Neuron (in vitro differentiated cells): ENCODE results near the gene NOD2.

Source experiments
- H2AFZ ChIP-seq: one replicate; pipeline ENCODE4 v1.6.1; 2013; ENCODE audit warnings: low read depth, mild to moderate bottlenecking, inconsistent platforms, low read length, moderate library complexity
- H3K27me3 ChIP-seq: one replicate; pipeline ENCODE4 v1.6.1; 2013; ENCODE audit warnings: low read length; ENCODE audit not compliant: insufficient read depth
- H3K36me3 ChIP-seq: one replicate; pipeline ENCODE4 v1.6.1; 2013; ENCODE audit warnings: low read length; ENCODE audit not compliant: insufficient read depth
- H3K4me1 ChIP-seq: one replicate; pipeline ENCODE4 v1.6.1; 2013; ENCODE audit warnings: low read length; ENCODE audit not compliant: insufficient read depth
- H3K4me3 ChIP-seq: 2 replicates; pipeline ENCODE4 v1.5.1; 2013; ENCODE audit warnings: mild to moderate bottlenecking, low read length, moderate library complexity
- H3K9me3 ChIP-seq: one replicate; pipeline ENCODE4 v1.6.1; 2013; ENCODE audit warnings: low read length

Gene NOD2

DNA sequence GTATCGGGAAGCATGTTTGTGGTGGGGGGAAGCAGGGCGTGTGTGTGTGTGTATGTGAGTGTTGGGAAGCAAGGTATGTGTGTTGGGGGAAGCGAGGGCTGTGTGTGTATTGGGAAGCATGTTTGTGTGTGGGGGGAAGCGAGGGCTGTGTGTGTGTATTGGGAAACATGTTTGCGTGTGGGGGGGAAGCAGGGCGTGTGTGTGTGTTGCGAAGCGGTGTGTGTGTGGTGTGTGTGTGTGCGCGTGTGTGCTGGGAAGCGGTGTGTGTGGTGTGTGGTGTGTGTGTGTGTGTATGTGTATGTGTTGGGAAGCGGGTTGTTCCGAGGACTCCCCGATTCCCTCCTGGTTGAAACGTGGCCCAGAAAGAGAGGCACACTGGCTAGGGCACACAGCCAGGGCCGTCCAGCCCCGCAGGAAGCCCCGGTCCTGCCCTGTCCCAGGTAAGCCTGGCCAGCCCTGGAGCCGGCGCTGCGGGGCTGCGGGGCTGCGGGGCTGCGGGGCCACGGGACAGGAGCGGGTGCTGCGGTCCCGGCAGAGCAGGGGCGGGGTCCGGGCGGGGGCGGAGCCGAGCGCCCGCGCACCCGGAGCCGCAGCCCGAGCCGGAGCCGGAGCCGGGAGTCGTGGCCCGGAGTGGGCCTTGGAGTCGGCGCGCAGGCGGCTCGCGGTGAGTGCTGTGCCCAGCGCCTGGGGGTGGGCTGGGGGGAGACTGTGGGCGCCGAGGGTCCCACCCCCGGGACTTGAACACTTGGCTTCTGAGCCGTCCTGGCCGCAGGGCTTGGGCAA, at the start of gene NOD2:
Gene NOD2, plus strand, starts transcription at position 608 of the 783 bp plus-strand sequence. CDS start 5,890 bp downstream, outside the sequence.
- Histone ChIP-seq H3K4me1 (no peaks in the 10 kb centered on the region), H3K4me3 (no peak within 1 kb of the TSS), H3K27me3 (peaks cover 39% of the 10 kb centered on the region), H2AFZ (no peak within 1 kb of the TSS), H3K36me3 (no peaks in the 10 kb centered on the region), H3K9me3 (no peaks in the 10 kb centered on the region)

DNA sequence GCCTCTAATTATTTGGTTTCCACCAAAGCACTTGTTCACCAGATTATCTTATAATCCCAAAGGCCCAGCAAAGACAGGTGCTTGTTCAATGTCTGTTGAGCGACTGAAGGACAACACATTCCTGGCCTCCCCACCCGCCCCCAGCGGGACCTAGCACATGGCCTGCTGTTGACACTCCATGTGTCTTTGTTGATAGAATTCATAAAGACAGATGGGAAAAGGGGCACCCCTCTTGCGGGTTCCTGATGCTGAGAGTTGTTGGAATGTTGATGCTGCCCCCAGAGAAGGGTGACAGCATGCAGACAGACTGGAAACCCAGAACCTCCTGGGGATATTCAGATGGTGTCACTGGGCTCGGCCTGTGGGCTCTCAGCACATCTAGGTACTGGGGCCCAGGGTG, 49.2 kb upstream of the NOD2 start:
- Histone ChIP-seq H2AFZ (no peak overlapping the region), H3K4me3 (no peak overlapping the region), H3K9me3 (no peaks in the 10 kb centered on the region), H3K36me3 (no peaks in the 10 kb centered on the region), H3K4me1 (peaks cover 17% of the 10 kb centered on the region), H3K27me3 (no peaks in the 10 kb centered on the region)

DNA sequence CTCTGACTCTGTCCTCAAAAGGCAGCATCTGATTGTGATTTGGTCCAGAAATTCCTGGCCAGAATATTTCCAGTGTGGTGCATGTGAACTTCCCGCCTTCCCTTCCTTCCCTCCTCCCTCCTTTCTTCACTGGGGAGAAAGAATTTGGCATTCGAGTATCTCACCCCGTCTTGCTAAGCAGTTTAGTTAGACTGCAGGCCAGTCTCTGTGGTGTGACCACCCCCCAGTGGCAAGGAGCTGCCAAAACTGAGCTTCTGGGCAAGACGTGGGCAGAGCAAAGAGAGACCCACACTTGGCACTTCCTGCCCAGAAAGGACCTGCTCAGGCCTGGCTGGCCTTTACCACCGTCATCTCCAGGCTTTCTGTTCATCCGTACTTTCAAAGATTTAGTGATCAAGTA, 48.7 kb upstream of the NOD2 start:
- H3K36me3 ChIP-seq, result no peaks in the 10 kb centered on the region
- H3K4me1 ChIP-seq, result peaks cover 17% of the 10 kb centered on the region
- H3K9me3 ChIP-seq, result no peaks in the 10 kb centered on the region
- H3K4me3 ChIP-seq, result no peak overlapping the region
- no peaks in the 10 kb centered on the region for H3K27me3 ChIP-seq
- H2AFZ ChIP-seq, result no peak overlapping the region

- no peaks in the 10 kb centered on the region for H3K27me3 ChIP-seq
- peak overlapping the region; percentile 41 for H2AFZ ChIP-seq
- no peaks in the 10 kb centered on the region for H3K9me3 ChIP-seq
- peaks cover 17% of the 10 kb centered on the region for H3K4me1 ChIP-seq
- peak overlapping the region; percentile 16 for H3K4me3 ChIP-seq
- no peaks in the 10 kb centered on the region for H3K36me3 ChIP-seq
Measured at GRCh38 chr16:50645563-50646220, 47.7 kb upstream of the NOD2 start.

DNA sequence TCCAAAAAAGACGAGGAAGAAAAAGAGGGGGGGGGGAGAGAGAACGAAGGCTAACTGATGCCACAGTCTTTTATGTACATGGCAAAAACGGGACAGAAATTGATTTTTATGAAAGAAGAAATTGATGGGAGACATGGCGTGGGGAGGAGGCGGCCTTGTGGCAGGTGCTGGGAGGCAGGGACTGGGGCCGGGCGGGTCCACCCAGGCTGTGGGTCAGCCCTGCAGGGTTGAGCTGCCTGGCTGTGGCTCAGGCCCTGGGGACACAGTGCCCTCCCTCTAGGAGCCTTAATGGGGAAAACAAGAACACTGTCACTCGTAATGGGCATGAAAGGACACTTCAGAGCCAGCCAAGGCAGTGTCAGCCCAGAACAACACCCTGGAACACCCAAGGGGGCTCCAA, 47.1 kb upstream of the NOD2 start:
- no peaks in the 10 kb centered on the region for H3K36me3 ChIP-seq
- no peaks in the 10 kb centered on the region for H3K9me3 ChIP-seq
- H2AFZ ChIP-seq, result no peak overlapping the region
- peaks cover 17% of the 10 kb centered on the region for H3K4me1 ChIP-seq
- no peak overlapping the region for H3K4me3 ChIP-seq
- H3K27me3 ChIP-seq, result no peaks in the 10 kb centered on the region

DNA sequence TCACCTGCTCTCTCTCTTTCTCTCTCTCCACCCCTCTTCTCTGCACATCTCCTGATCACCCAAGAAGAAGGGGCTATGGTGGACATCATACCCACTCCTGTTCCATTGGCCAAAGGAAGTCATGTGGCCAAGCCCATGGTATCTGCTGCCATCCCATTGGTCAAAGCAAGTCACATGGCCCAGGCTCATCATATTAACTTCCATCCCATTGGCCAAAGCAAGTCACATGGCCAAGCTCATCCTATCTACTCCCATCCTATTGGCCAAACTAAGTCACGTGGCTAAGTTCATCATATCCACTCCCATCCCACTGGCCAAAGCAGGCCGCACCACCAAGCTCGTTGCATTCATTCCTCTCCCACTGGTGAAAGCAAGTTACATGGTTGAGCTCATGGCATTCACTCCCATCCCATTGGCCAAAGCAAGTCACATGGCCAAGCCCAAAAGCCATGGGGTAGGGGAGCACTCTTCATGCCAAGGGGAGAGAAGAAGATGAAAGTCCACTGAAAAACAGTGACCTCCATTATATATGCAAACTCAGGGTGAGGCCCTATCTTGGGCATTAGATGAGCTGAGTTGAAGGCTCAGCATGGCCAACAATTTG, 41.5 kb upstream of the NOD2 start:
- Histone ChIP-seq H3K4me3 (no peak overlapping the region), H3K4me1 (no peaks in the 10 kb centered on the region), H2AFZ (no peak overlapping the region), H3K36me3 (no peaks in the 10 kb centered on the region), H3K9me3 (peaks cover 4% of the 10 kb centered on the region), H3K27me3 (no peaks in the 10 kb centered on the region)

DNA sequence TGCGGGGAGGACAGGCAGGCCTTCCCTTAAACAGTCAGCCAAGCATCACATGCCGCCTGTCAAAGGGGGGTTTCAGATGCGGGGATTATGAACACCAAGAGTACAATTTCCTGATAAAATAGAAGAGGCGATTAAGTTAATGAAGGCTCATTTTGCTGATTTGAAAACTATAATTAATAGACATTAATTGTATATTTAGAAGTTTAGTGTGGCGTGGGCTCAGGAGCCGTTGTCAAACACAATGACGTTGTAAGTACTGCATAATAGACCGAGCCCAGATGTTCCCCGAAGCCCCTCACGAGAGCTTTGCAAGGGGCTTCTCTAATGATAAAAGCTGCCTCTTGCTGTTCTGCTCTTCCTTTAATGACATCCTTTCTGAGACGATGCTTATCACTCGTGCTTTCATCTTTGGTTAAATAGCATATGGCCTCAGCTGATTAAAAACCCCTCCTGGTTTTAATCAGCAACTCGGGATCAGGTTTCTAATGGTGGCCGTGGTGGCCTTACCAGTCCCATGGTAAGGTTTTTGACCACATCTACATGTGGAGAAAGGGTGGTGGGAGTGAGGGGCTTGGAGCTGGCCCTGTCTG, 40.5 kb upstream of the NOD2 start:
- Histone ChIP-seq H3K4me3 (no peak overlapping the region), H3K9me3 (peaks cover 4% of the 10 kb centered on the region), H3K36me3 (no peaks in the 10 kb centered on the region), H3K27me3 (no peaks in the 10 kb centered on the region), H3K4me1 (no peaks in the 10 kb centered on the region), H2AFZ (no peak overlapping the region)

- Histone ChIP-seq H3K4me1 (no peaks in the 10 kb centered on the region), H3K36me3 (no peaks in the 10 kb centered on the region), H3K4me3 (no peak overlapping the region), H3K27me3 (no peaks in the 10 kb centered on the region), H2AFZ (no peak overlapping the region), H3K9me3 (peaks cover 4% of the 10 kb centered on the region)
Measured at GRCh38 chr16:50653633-50654519, 39.5 kb upstream of the NOD2 start.

- no peak overlapping the region for H3K4me3 ChIP-seq
- no peaks in the 10 kb centered on the region for H3K27me3 ChIP-seq
- H3K4me1 ChIP-seq, result no peaks in the 10 kb centered on the region
- H3K36me3 ChIP-seq, result no peaks in the 10 kb centered on the region
- H2AFZ ChIP-seq, result no peak overlapping the region
- H3K9me3 ChIP-seq, result peaks cover 4% of the 10 kb centered on the region
Measured at GRCh38 chr16:50655558-50656055, 37.8 kb upstream of the NOD2 start.

DNA sequence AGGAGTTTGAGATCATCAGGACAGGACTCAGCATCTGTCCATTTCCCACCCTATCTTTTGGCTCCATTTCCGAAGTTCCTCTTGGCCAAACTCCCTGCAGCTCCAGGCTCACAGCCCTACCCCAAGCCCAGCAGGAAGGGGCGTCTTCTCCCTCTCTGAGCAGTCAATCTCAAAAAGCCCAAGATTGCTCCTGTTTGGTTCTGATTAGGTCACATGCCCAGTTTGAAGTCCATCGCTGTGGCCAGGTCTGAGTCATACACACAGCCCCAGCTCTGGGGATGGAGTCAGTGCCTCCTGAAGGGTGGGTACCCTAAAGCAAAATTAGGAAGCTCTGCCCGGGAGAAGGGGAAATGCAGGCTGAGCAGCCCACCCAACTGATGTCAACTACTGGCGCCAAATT, 36.2 kb upstream of the NOD2 start:
- H2AFZ ChIP-seq, result no peak overlapping the region
- no peaks in the 10 kb centered on the region for H3K36me3 ChIP-seq
- H3K4me3 ChIP-seq, result no peak overlapping the region
- no peaks in the 10 kb centered on the region for H3K27me3 ChIP-seq
- no peaks in the 10 kb centered on the region for H3K9me3 ChIP-seq
- H3K4me1 ChIP-seq, result no peaks in the 10 kb centered on the region

DNA sequence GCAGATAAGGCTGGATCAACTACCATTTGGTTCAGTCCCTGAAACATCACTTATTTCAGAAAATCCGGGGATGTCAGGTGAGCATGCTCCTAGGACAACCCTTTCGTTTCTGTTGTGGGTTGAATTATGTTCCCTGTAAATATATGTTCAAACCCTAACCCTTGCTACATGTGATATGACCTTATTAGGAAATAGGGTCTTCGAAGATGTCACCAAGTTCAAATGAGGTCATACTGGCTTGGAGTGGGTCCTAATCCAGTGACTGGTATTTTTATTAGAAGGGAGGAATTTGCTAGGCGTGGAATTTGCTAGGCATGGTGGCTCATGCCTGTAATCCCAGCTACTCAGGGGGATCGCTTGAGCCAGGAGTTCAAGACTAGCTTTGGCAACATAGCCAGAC, 33.6 kb upstream of the NOD2 start:
- no peaks in the 10 kb centered on the region for H3K27me3 ChIP-seq
- no peaks in the 10 kb centered on the region for H3K36me3 ChIP-seq
- no peak overlapping the region for H2AFZ ChIP-seq
- H3K4me3 ChIP-seq, result no peak overlapping the region
- no peaks in the 10 kb centered on the region for H3K4me1 ChIP-seq
- no peaks in the 10 kb centered on the region for H3K9me3 ChIP-seq

DNA sequence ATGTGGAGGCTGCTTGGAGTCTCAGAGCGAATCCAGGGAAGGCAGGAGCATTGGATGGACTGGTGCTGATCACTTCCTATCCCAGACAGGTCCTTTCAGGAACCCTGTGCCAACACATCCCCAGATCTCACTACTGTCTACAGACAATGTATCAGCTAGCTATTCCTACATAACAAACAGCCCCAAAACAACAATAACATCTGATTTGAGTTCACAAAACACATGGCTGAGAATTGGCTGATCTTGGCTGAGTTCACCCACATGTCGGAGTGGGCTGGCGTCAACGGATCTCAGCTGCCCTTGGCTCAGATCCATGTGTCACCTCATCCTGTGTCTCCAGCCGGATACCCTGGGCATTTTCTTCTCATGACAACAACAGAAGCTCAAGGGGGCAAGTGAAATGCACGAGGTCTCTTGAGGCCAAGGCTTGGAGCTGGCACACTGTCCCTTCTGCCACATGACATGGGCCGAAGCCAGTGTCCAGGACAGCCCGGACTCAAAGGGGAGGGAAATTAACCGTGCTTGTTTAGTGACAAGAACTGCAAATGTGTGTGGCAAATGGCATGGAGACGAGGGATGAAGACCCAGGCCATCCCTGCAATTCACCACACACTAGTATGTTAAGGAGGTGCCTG, 31.0 kb upstream of the NOD2 start:
- no peaks in the 10 kb centered on the region for H3K4me1 ChIP-seq
- H3K4me3 ChIP-seq, result no peak overlapping the region
- no peaks in the 10 kb centered on the region for H3K9me3 ChIP-seq
- H2AFZ ChIP-seq, result no peak overlapping the region
- H3K27me3 ChIP-seq, result no peaks in the 10 kb centered on the region
- no peaks in the 10 kb centered on the region for H3K36me3 ChIP-seq
